A549 (cell line): ENCODE results near the gene GRAMD1A. TPM values are rescaled to one million over a fixed set of nuclear protein-coding genes. Genes with fewer than 3 reads are reported as not detected.

Experiments
- ATAC-seq, 2 experiments: fragments of 200-7000 bp in 1 of 2; fragments of >200 bp in 1 of 2; cut with Nextera tagmentation in 1 of 2; cut with Tn5 transposase in 1 of 2; 3 replicates each; pipeline versions ENCODE4 v1.8.0 to v1.9.1; 2018 to 2020; ENCODE audit warnings: mild to moderate bottlenecking in 1 of 2, moderate library complexity in 1 of 2
- CTCF ChIA-PET: fragments of 300-600 bp; sonication (Branson Sonifier 250); formaldehyde crosslinking; extraction: SDS; loops from one replicate; lab custom pipeline; 2021; ENCODE audit warnings: antibody characterized with exemption, inconsistent platforms; lab: Yijun Ruan, JAX
- POLR2A ChIA-PET: fragments of 350-600 bp; formaldehyde crosslinking; extraction: SDS; loops from one replicate; lab custom pipeline; 2021; ENCODE audit warnings: antibody characterized with exemption, inconsistent platforms; lab: Yijun Ruan, JAX
- DNase-seq, 2 experiments: peaks; one replicate each; pipeline versions ENCODE4 v3.0.0 to v3.0.0-alpha.2; 2011 to 2016; ENCODE audit warnings: low read depth in 1 of 2, low spot score in 1 of 2
- FAIRE-seq: peaks from 2 replicates; lab custom pipeline; 2011; peaks lifted over from hg19 to GRCh38; lab: Jason Lieb, UNC
- H3K27ac ChIP-seq, 2 experiments: fragments of >200 bp; sonication (Bioruptor Twin); formaldehyde crosslinking; 3 replicates each; pipeline ENCODE4 v1.5.1; 2016 to 2017
- H3K4me1 ChIP-seq: fragments of >200 bp; sonication (Bioruptor Twin); formaldehyde crosslinking; 3 replicates; pipeline ENCODE4 v1.6.1; 2016
- H3K4me2 ChIP-seq: fragments of >200 bp; sonication (Bioruptor Twin); formaldehyde crosslinking; 3 replicates; pipeline ENCODE4 v1.6.1; 2016
- H3K4me3 ChIP-seq: fragments of >200 bp; sonication (Bioruptor Twin); formaldehyde crosslinking; 3 replicates; pipeline ENCODE4 v1.5.1; 2016
- H3K9me3 ChIP-seq: fragments of >200 bp; sonication (Bioruptor Twin); formaldehyde crosslinking; 3 replicates; pipeline ENCODE4 v1.6.1; 2016
- CHD4 ChIP-seq: fragments of 200-600 bp; sonication (generic); IDR thresholded peaks from 2 replicates; pipeline ENCODE4 v1.6.1; 2016; ENCODE audit warnings: antibody characterized with exemption, mild to moderate bottlenecking, borderline replicate concordance
- EHF ChIP-seq: fragments of 250-450 bp; sonication (Bioruptor Pico); IDR thresholded peaks from 2 replicates; pipeline ENCODE4 v1.5.0; 2020; ENCODE audit warnings: mild to moderate bottlenecking
- ELK1 ChIP-seq: fragments of 150-350 bp; IDR thresholded peaks from 2 replicates; pipeline ENCODE4 v1.6.1; 2014; ENCODE audit warnings: low read depth, mild to moderate bottlenecking, low read length
- GATA3 ChIP-seq: IDR thresholded peaks from 2 replicates; pipeline ENCODE4 v1.6.1; 2012; ENCODE audit warnings: borderline replicate concordance
- HES2 ChIP-seq: fragments of >200 bp; sonication (Bioruptor Twin); formaldehyde crosslinking; IDR thresholded peaks from 2 replicates; pipeline ENCODE4 v1.6.1; 2016
- JUN ChIP-seq, 2 experiments: fragments of >200 bp; sonication (Bioruptor Twin); formaldehyde crosslinking; IDR thresholded peaks; 2 replicates in 1 of 2; 3 replicates in 1 of 2; pipeline ENCODE4 v1.6.1; 2016 to 2017
- MAFK ChIP-seq: fragments of 450-650 bp; IDR thresholded peaks from 2 replicates; pipeline ENCODE4 v1.6.1; 2014; ENCODE audit not compliant: partially characterized antibody
- NFE2L2 ChIP-seq: fragments of 150-350 bp; conservative IDR thresholded peaks from 2 replicates; pipeline ENCODE4 v1.6.1; 2014; ENCODE audit warnings: low read length
- PBX3 ChIP-seq: IDR thresholded peaks from 2 replicates; pipeline ENCODE4 v1.6.1; 2012
- PHF8 ChIP-seq: fragments of 200-600 bp; sonication (generic); IDR thresholded peaks from 2 replicates; pipeline ENCODE4 v1.6.1; 2016; ENCODE audit warnings: low read depth, mild to moderate bottlenecking, antibody characterized with exemption, moderate library complexity, borderline replicate concordance
- RCOR1 ChIP-seq: fragments of 150-350 bp; IDR thresholded peaks from 2 replicates; pipeline ENCODE4 v1.6.1; 2014; ENCODE audit warnings: antibody characterized with exemption, low read length, low read depth
- TFCP2L1 ChIP-seq: fragments of 250-450 bp; sonication (Bioruptor Pico); IDR thresholded peaks from 2 replicates; pipeline ENCODE4 v1.5.0; 2021; ENCODE audit warnings: mild to moderate bottlenecking
- TP53 ChIP-seq: fragments of 250-450 bp; sonication (Bioruptor Pico); IDR thresholded peaks from 2 replicates; pipeline ENCODE4 v1.5.0; 2021; ENCODE audit warnings: mild to moderate bottlenecking, moderate library complexity
- ZSCAN20 ChIP-seq: fragments of 250-450 bp; sonication (Bioruptor Pico); IDR thresholded peaks from 2 replicates; pipeline ENCODE4 v1.8.0; 2022; ENCODE audit warnings: mild to moderate bottlenecking, moderate library complexity
- WGBS: methylation state at CpG from one replicate; pipeline ENCODE4 v1.1.6; 2017; ENCODE audit errors: missing lambda C conversion rate; 5-methylcytosine and 5-hydroxymethylcytosine counted together
- polyA plus RNA-seq, 4 experiments: library from polyadenylated mRNA; depleted of rRNA in 3 of 4; stranded (reverse); fragments of >200 nt; fragmentation: RNase III in 1 of 4; extraction: RNeasy Plus Mini Kit Qiagen cat#74134 plus additional on column Dnase treatment in 1 of 4; gene quantifications; 2 replicates in 3 of 4; 3 replicates in 1 of 4; pipeline ENCODE4 v1.2.3, GENCODE V29; 2011 to 2017

The GRAMD1A gene
- polyA plus RNA-seq, 2 of the 4 experiments (the other 2 are of a cell fraction), result 128 to 184 TPM

- H3K27ac ChIP-seq, result no peak overlapping the region
- WGBS, result 97% methylated on average over 7 of the region's 7 CpGs
- no peak for TF ChIP-seq ELK1
- H3K4me3 ChIP-seq, result no peak overlapping the region
- H3K4me2 ChIP-seq, result no peak overlapping the region
- POLR2A ChIA-PET, result no interaction called here
- CTCF ChIA-PET, result interaction anchor here (1.1 to 61.4 kb wide), 3 partner anchors 14 to 85 kb away, joined by 4 to 1860 read pairs (median 87); partner anchors contain the start of genes GRAMD1A and SCN1B
- ATAC-seq, result no peak
- no peak for FAIRE-seq
- H3K9me3 ChIP-seq, result peaks cover 85% of the 10 kb centered on the region
- 0 out of 3 replicates have a peak, but pooled peaks cover 8% of the 10 kb centered on the region for H3K4me1 ChIP-seq
- no peak for DNase-seq
Measured at GRCh38 chr19:34959021-34959420, 41.1 kb upstream of the GRAMD1A start.

- Histone ChIP-seq H3K27ac (no peak overlapping the region), H3K4me2 (no peak overlapping the region)
- WGBS, result 85% methylated on average over 8 of the region's 8 CpGs
- DNase-seq, result no peak
- CTCF ChIA-PET, result interaction anchor here (0.6 to 61.4 kb wide), 9 partner anchors 9 to 223 kb away, joined by 3 to 1860 read pairs (median 4); partner anchors contain the start of genes GRAMD1A and SCN1B
- TF ChIP-seq MAFK (no peak), PBX3 (no peak), EHF (CRISPR knock-in tag) (no peak), TP53 (no peak), HES2 (no peak)
- TF ChIP-seq, all 56 proteins: peak for 0
- H3K9me3 ChIP-seq, result peaks cover 76% of the 10 kb centered on the region
- no peak overlapping the region for H3K4me3 ChIP-seq
- POLR2A ChIA-PET, result no interaction called here
- FAIRE-seq, result no peak
- no peak for ATAC-seq
- peaks cover 8% of the 10 kb centered on the region; the same call in 1 of the 3 replicates for H3K4me1 ChIP-seq
Measured at GRCh38 chr19:34960103-34960805, 39.9 kb upstream of the GRAMD1A start.

GRCh38 chr19:34960940-34961679 is 39.0 kb upstream of the GRAMD1A start:
- DNase-seq, result no peak
- no peak overlapping the region for H3K4me3 ChIP-seq
- H3K9me3 ChIP-seq, result peaks cover 68% of the 10 kb centered on the region
- H3K27ac ChIP-seq, result no peak overlapping the region
- ChIA-PET CTCF (interaction anchor here (0.7 to 61.4 kb wide), 11 partner anchors 9 to 1747 kb away, joined by 3 to 1860 read pairs (median 4); partner anchors contain the start of genes GRAMD1A and SCN1B), POLR2A (no interaction called here)
- WGBS, result 80% methylated on average over 12 of the region's 12 CpGs
- no peak for TF ChIP-seq CHD4
- no peak for TF ChIP-seq GATA3
- TF ChIP-seq ZSCAN20 (CRISPR knock-in tag), result no peak
- TF ChIP-seq RCOR1, result no peak
- TF ChIP-seq TFCP2L1 (CRISPR knock-in tag), result no peak
- no peak for TF ChIP-seq NFE2L2
- no peak for TF ChIP-seq JUN (IDR thresholded peaks at IDR 0.05)
- no peak for TF ChIP-seq PHF8
- no peak for ATAC-seq
- FAIRE-seq, result no peak
- H3K4me1 ChIP-seq, result peaks cover 11% of the 10 kb centered on the region; the same call in 1 of the 3 replicates
- H3K4me2 ChIP-seq, result no peak overlapping the region
